A549 (cell line): ENCODE measurements around the gene BRSK2. TPM values are rescaled to one million over a fixed set of nuclear protein-coding genes. Genes with fewer than 3 reads are reported as not detected.
A peak's percentile ranks its signal among the peaks of the same experiment; 100 is the strongest.

Experiments
- ATAC-seq, 2 experiments: fragments of 200-7000 bp in 1 of 2; fragments of >200 bp in 1 of 2; cut with Nextera tagmentation in 1 of 2; cut with Tn5 transposase in 1 of 2; 3 replicates each; pipeline versions ENCODE4 v1.8.0 to v1.9.1; 2018 to 2020; ENCODE audit warnings: mild to moderate bottlenecking in 1 of 2, moderate library complexity in 1 of 2
- CTCF ChIA-PET: fragments of 300-600 bp; sonication (Branson Sonifier 250); formaldehyde crosslinking; extraction: SDS; loops from one replicate; lab custom pipeline; 2021; ENCODE audit warnings: antibody characterized with exemption, inconsistent platforms; lab: Yijun Ruan, JAX
- POLR2A ChIA-PET: fragments of 350-600 bp; formaldehyde crosslinking; extraction: SDS; loops from one replicate; lab custom pipeline; 2021; ENCODE audit warnings: antibody characterized with exemption, inconsistent platforms; lab: Yijun Ruan, JAX
- DNase-seq, 2 experiments: peaks; one replicate each; pipeline versions ENCODE4 v3.0.0 to v3.0.0-alpha.2; 2011 to 2016; ENCODE audit warnings: low read depth in 1 of 2, low spot score in 1 of 2
- FAIRE-seq: peaks from 2 replicates; lab custom pipeline; 2011; peaks lifted over from hg19 to GRCh38; lab: Jason Lieb, UNC
- H3K27ac ChIP-seq, 2 experiments: fragments of >200 bp; sonication (Bioruptor Twin); formaldehyde crosslinking; 3 replicates each; pipeline ENCODE4 v1.5.1; 2016 to 2017
- H3K4me1 ChIP-seq: fragments of >200 bp; sonication (Bioruptor Twin); formaldehyde crosslinking; 3 replicates; pipeline ENCODE4 v1.6.1; 2016
- H3K4me2 ChIP-seq: fragments of >200 bp; sonication (Bioruptor Twin); formaldehyde crosslinking; 3 replicates; pipeline ENCODE4 v1.6.1; 2016
- H3K4me3 ChIP-seq: fragments of >200 bp; sonication (Bioruptor Twin); formaldehyde crosslinking; 3 replicates; pipeline ENCODE4 v1.5.1; 2016
- H3K9me3 ChIP-seq: fragments of >200 bp; sonication (Bioruptor Twin); formaldehyde crosslinking; 3 replicates; pipeline ENCODE4 v1.6.1; 2016
- BHLHE40 ChIP-seq: IDR thresholded peaks from 2 replicates; pipeline ENCODE4 v1.6.1; 2012; ENCODE audit warnings: low read depth, low read length, inconsistent platforms
- CHD2 ChIP-seq: fragments of 150-350 bp; IDR thresholded peaks from 2 replicates; pipeline ENCODE4 v1.6.1; 2014; ENCODE audit warnings: low read length; ENCODE audit not compliant: partially characterized antibody
- EHMT2 ChIP-seq: fragments of 200-600 bp; sonication (generic); IDR thresholded peaks from 2 replicates; pipeline ENCODE4 v1.6.1; 2016; ENCODE audit warnings: antibody characterized with exemption, low read depth, mild to moderate bottlenecking, moderate library complexity
- EP300 ChIP-seq, 2 experiments: fragments of >200 bp; sonication (Bioruptor Twin); formaldehyde crosslinking; IDR thresholded peaks; 2 replicates in 1 of 2; 3 replicates in 1 of 2; pipeline ENCODE4 v1.6.1; 2016 to 2017
- FOSB ChIP-seq: fragments of 250-450 bp; sonication (Bioruptor Pico); IDR thresholded peaks from 2 replicates; pipeline ENCODE4 v1.5.0; 2020; ENCODE audit warnings: mild to moderate bottlenecking, moderate library complexity
- HDAC2 ChIP-seq: fragments of 200-600 bp; sonication (generic); IDR thresholded peaks from 2 replicates; pipeline ENCODE4 v1.6.1; 2016
- HEYL ChIP-seq: fragments of 250-450 bp; sonication (Bioruptor Pico); IDR thresholded peaks from 2 replicates; pipeline ENCODE4 v1.8.0; 2021; ENCODE audit warnings: mild to moderate bottlenecking, moderate library complexity
- HOXB5 ChIP-seq: fragments of 250-450 bp; sonication (Bioruptor Pico); IDR thresholded peaks from 2 replicates; pipeline ENCODE4 v1.5.0; 2020; ENCODE audit warnings: mild to moderate bottlenecking, moderate library complexity
- JUN ChIP-seq, 2 experiments: fragments of >200 bp; sonication (Bioruptor Twin); formaldehyde crosslinking; IDR thresholded peaks; 2 replicates in 1 of 2; 3 replicates in 1 of 2; pipeline ENCODE4 v1.6.1; 2016 to 2017
- MAFK ChIP-seq: fragments of 450-650 bp; IDR thresholded peaks from 2 replicates; pipeline ENCODE4 v1.6.1; 2014; ENCODE audit not compliant: partially characterized antibody
- NFE2L2 ChIP-seq: fragments of 150-350 bp; conservative IDR thresholded peaks from 2 replicates; pipeline ENCODE4 v1.6.1; 2014; ENCODE audit warnings: low read length
- NPAS2 ChIP-seq: fragments of 250-450 bp; sonication (Bioruptor Pico); IDR thresholded peaks from 2 replicates; pipeline ENCODE4 v1.8.0; 2022; ENCODE audit warnings: mild to moderate bottlenecking, moderate library complexity, borderline replicate concordance
- POLR2A ChIP-seq: IDR thresholded peaks from 2 replicates; pipeline ENCODE4 v1.6.1; 2012; ENCODE audit warnings: mild to moderate bottlenecking, low read length
- RFX5 ChIP-seq: fragments of 450-650 bp; IDR thresholded peaks from 2 replicates; pipeline ENCODE4 v1.7.1; 2014; ENCODE audit warnings: antibody characterized with exemption, mild to moderate bottlenecking, moderate library complexity
- RNF2 ChIP-seq: fragments of 200-600 bp; sonication (generic); IDR thresholded peaks from 2 replicates; pipeline ENCODE4 v1.6.1; 2016; ENCODE audit warnings: low read depth, mild to moderate bottlenecking, antibody characterized with exemption, moderate library complexity, borderline replicate concordance
- SMC3 ChIP-seq: fragments of >200 bp; sonication (Bioruptor Twin); formaldehyde crosslinking; IDR thresholded peaks from 3 replicates; pipeline ENCODE4 v1.6.1; 2018; ENCODE audit warnings: inconsistent platforms
- TP53 ChIP-seq: fragments of 250-450 bp; sonication (Bioruptor Pico); IDR thresholded peaks from 2 replicates; pipeline ENCODE4 v1.5.0; 2021; ENCODE audit warnings: mild to moderate bottlenecking, moderate library complexity
- ZNF302 ChIP-seq: fragments of 250-450 bp; sonication (Bioruptor Pico); IDR thresholded peaks from 2 replicates; pipeline ENCODE4 v1.9.0; 2021; ENCODE audit warnings: inconsistent platforms, mild to moderate bottlenecking, moderate library complexity
- WGBS: methylation state at CpG from one replicate; pipeline ENCODE4 v1.1.6; 2017; ENCODE audit errors: missing lambda C conversion rate; 5-methylcytosine and 5-hydroxymethylcytosine counted together
- polyA plus RNA-seq, 4 experiments: library from polyadenylated mRNA; depleted of rRNA in 3 of 4; stranded (reverse); fragments of >200 nt; fragmentation: RNase III in 1 of 4; extraction: RNeasy Plus Mini Kit Qiagen cat#74134 plus additional on column Dnase treatment in 1 of 4; gene quantifications; 2 replicates in 3 of 4; 3 replicates in 1 of 4; pipeline ENCODE4 v1.2.3, GENCODE V29; 2011 to 2017
- TF ChIP-seq, protein P1 (sequence below): fragments of >200 bp; sonication (Bioruptor Twin); formaldehyde crosslinking; IDR thresholded peaks from 3 replicates; pipeline ENCODE4 v1.5.1; 2016
- TF ChIP-seq, protein P2 (sequence below): fragments of 450-650 bp; IDR thresholded peaks from 2 replicates; pipeline ENCODE4 v1.6.1; 2014; ENCODE audit warnings: antibody characterized with exemption
- TF ChIP-seq, protein P3 (sequence below): fragments of >200 bp; sonication (Bioruptor Twin); formaldehyde crosslinking; IDR thresholded peaks from 3 replicates; pipeline ENCODE4 v1.6.1; 2016
- TF ChIP-seq, protein P4 (sequence below): IDR thresholded peaks from 2 replicates; pipeline ENCODE4 v1.6.1; 2012
- TF ChIP-seq, protein P5 (sequence below): fragments of 250-450 bp; sonication (Bioruptor Pico); IDR thresholded peaks from 2 replicates; pipeline ENCODE4 v1.5.0; 2020; ENCODE audit warnings: low read depth, mild to moderate bottlenecking, moderate library complexity
- TF ChIP-seq, protein P6 (sequence below): IDR thresholded peaks from 2 replicates; pipeline ENCODE4 v1.6.1; 2012; ENCODE audit warnings: low read depth, borderline replicate concordance

The BRSK2 gene
- polyA plus RNA-seq, 2 of the 4 experiments (the other 2 are of a cell fraction), result 3.8 to 10.1 TPM

DNA sequence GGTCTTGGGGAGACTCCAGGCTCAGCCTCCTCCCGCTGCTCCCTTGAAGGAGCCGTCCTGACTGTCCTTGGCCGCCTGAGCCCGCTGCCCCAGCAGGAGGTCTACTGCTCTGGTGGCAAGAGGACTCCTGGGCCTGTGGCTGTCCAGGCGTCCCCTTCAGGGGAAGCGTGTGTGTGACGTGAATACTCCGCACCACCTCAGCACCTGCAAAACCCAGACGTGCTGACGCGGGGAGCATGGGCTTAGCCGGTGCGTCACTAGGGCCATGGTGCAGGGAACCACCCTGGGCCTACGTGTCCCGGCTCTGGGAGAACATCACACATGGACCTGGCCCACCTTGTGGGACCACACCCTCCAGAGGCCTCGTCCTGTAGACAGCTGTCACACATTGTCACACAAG is 30.2 kb upstream of the BRSK2 start (continued):
- TF ChIP-seq, protein P1, sequence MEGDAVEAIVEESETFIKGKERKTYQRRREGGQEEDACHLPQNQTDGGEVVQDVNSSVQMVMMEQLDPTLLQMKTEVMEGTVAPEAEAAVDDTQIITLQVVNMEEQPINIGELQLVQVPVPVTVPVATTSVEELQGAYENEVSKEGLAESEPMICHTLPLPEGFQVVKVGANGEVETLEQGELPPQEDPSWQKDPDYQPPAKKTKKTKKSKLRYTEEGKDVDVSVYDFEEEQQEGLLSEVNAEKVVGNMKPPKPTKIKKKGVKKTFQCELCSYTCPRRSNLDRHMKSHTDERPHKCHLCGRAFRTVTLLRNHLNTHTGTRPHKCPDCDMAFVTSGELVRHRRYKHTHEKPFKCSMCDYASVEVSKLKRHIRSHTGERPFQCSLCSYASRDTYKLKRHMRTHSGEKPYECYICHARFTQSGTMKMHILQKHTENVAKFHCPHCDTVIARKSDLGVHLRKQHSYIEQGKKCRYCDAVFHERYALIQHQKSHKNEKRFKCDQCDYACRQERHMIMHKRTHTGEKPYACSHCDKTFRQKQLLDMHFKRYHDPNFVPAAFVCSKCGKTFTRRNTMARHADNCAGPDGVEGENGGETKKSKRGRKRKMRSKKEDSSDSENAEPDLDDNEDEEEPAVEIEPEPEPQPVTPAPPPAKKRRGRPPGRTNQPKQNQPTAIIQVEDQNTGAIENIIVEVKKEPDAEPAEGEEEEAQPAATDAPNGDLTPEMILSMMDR, result no peak

DNA sequence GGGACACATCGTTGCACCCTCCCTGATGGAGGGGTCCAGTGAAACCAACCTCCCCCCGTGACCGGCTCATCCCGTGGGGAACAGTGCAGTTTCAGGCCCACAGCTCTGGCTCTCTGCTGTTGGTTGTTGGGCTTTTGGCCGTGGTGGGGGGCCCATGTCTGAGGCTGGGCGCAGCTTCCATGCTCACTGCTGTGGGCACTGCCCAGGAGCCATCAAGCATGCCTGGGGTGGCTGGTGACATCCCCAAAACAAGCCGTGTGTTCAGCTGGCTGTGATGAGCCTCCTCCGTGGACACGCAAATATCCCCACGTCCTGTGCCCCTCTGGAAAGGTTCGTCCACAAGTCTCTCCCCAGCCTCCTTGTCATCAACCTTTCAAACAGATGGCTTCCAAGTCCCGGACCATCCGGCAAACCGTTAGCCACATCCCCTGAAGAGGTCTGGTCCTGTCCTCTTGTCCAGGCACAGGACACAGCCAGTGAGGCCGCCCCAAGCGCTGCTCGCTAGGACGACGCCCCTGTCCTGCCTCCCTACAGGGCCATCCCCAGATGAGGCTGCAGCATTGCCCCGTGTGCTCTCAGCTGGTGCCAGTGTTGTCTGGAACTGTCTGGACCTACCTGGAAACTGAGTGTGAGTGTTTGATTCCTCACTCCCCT is 29.4 kb upstream of the BRSK2 start:
- ChIA-PET POLR2A (no interaction called here), CTCF (no interaction called here)
- DNase-seq (no peak), FAIRE-seq (no peak), ATAC-seq (no peak)
- H3K4me2 ChIP-seq, result no peak overlapping the region
- H3K9me3 ChIP-seq, result peaks cover 3% of the 10 kb centered on the region; the same call in 2 of the 3 replicates
- 72% methylated on average over 19 of the region's 20 CpGs for WGBS
- no peak overlapping the region for H3K4me3 ChIP-seq
- H3K27ac ChIP-seq, result no peak overlapping the region
- H3K4me1 ChIP-seq, result no peaks in the 10 kb centered on the region
- TF ChIP-seq POLR2A (no peak), BHLHE40 (no peak), RNF2 (no peak), CHD2 (no peak), NFE2L2 (no peak)
- TF ChIP-seq, protein P1, result no peak
- TF ChIP-seq, all 56 proteins: peak for 0

DNA sequence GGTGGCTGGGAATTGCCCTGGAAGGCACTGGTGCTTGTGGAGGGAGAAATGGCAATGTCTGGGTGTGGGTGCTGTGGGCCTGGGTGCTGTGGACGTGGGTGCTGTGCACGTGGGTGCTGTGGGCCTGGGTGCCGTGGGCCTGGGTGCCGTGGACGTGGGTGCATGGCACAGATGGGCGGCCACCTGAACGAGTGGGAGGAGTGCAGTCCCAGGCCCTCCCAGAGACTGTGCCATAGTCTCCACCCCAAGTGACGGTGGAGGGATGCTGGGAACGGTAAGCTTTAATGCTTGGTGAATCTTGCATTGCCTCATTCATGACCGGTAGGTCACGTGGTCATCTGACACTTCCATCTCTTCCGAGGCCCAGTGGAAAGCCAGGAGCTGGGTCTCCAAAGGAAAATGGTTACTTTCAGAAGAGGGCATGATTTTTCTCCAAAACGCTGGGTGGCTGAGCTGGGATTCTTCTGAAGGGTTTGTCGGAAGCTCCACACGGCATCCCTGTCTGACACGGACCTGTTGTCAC is 28.8 kb upstream of the BRSK2 start:
- H3K4me2 ChIP-seq, result no peak overlapping the region
- FAIRE-seq (no peak), DNase-seq (no peak), ATAC-seq (no peak)
- no peak overlapping the region for H3K27ac ChIP-seq
- POLR2A ChIA-PET, result no interaction called here
- CTCF ChIA-PET, result no interaction called here
- no peak overlapping the region for H3K4me3 ChIP-seq
- TF ChIP-seq EHMT2, result no peak
- TF ChIP-seq, protein P2, sequence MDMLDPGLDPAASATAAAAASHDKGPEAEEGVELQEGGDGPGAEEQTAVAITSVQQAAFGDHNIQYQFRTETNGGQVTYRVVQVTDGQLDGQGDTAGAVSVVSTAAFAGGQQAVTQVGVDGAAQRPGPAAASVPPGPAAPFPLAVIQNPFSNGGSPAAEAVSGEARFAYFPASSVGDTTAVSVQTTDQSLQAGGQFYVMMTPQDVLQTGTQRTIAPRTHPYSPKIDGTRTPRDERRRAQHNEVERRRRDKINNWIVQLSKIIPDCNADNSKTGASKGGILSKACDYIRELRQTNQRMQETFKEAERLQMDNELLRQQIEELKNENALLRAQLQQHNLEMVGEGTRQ, result peak; percentile 34; the same call in 1 of the 2 replicates
- H3K4me1 ChIP-seq, result no peaks in the 10 kb centered on the region
- 50% methylated on average over 13 of the region's 16 CpGs for WGBS
- peaks cover 9% of the 10 kb centered on the region for H3K9me3 ChIP-seq

DNA sequence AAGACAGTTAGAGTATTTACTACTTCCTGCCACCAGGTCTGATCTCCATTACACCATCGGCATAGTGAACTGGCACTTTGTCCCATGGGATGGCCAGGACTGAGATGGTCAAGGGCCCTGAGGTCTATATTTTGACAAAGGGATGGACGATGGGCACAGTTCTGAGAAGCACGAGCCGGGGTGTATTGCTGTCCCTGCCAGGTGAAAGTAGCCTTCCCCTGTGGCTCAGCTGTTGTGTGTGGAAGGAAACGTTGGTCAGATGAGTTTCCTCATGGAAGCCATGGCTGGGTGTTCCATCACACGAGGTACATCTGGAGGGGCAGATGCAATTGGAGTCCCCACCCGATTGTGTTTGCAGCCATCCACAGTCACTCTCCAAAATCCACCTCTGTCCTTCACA is 27.9 kb upstream of the BRSK2 start:
- whole genome bisulfite sequencing, result 37% methylated on average over 7 of the region's 7 CpGs
- CTCF ChIA-PET, result interaction anchor here (2.2 kb wide), 1 partner anchor 10 kb away, joined by 4 read pairs; no protein-coding TSS in a partner anchor
- TF ChIP-seq EHMT2 (no peak), RFX5 (no peak), FOSB (no peak), HEYL (CRISPR knock-in tag) (no peak), HOXB5 (CRISPR knock-in tag) (no peak), BHLHE40 (no peak), SMC3 (no peak), TP53 (CRISPR knock-in tag) (no peak), HDAC2 (no peak), EP300 (IDR thresholded peaks at IDR 0.05) (no peak), JUN (IDR thresholded peaks at IDR 0.05) (no peak), ZNF302 (CRISPR knock-in tag) (no peak), MAFK (no peak), NPAS2 (CRISPR knock-in tag) (no peak)
- TF ChIP-seq, protein P3, sequence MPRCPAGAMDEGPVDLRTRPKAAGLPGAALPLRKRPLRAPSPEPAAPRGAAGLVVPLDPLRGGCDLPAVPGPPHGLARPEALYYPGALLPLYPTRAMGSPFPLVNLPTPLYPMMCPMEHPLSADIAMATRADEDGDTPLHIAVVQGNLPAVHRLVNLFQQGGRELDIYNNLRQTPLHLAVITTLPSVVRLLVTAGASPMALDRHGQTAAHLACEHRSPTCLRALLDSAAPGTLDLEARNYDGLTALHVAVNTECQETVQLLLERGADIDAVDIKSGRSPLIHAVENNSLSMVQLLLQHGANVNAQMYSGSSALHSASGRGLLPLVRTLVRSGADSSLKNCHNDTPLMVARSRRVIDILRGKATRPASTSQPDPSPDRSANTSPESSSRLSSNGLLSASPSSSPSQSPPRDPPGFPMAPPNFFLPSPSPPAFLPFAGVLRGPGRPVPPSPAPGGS, result no peak
- TF ChIP-seq, protein P4, sequence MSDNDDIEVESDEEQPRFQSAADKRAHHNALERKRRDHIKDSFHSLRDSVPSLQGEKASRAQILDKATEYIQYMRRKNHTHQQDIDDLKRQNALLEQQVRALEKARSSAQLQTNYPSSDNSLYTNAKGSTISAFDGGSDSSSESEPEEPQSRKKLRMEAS, result no peak
- TF ChIP-seq, protein P5, sequence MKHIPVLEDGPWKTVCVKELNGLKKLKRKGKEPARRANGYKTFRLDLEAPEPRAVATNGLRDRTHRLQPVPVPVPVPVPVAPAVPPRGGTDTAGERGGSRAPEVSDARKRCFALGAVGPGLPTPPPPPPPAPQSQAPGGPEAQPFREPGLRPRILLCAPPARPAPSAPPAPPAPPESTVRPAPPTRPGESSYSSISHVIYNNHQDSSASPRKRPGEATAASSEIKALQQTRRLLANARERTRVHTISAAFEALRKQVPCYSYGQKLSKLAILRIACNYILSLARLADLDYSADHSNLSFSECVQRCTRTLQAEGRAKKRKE (CRISPR knock-in tag), result no peak
- TF ChIP-seq, protein P6, sequence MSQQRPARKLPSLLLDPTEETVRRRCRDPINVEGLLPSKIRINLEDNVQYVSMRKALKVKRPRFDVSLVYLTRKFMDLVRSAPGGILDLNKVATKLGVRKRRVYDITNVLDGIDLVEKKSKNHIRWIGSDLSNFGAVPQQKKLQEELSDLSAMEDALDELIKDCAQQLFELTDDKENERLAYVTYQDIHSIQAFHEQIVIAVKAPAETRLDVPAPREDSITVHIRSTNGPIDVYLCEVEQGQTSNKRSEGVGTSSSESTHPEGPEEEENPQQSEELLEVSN, result no peak

More for the DNA sequence above, 27.9 kb upstream of the BRSK2 start:
- no peak overlapping the region for H3K27ac ChIP-seq
- DNase-seq (no peak), FAIRE-seq (no peak), ATAC-seq (no peak)
- POLR2A ChIA-PET, result no interaction called here
- no peaks in the 10 kb centered on the region for H3K4me1 ChIP-seq
- no peak overlapping the region for H3K4me3 ChIP-seq
- H3K4me2 ChIP-seq, result no peak overlapping the region
- peaks cover 14% of the 10 kb centered on the region for H3K9me3 ChIP-seq
